H1 (cell line): ENCODE measurements around the gene R3HDM1. TPM values are rescaled to one million over a fixed set of nuclear protein-coding genes. Genes with fewer than 3 reads are reported as not detected.

ENCODE experiments used
- CTCF ChIA-PET: fragments of 300-600 bp; sonication (Branson Sonifier 250); formaldehyde crosslinking; loops from one replicate; lab custom pipeline; 2021; ENCODE audit not compliant: partially characterized antibody; lab: Charles Lee
- POLR2A ChIA-PET: fragments of 300-600 bp; sonication (Branson Sonifier 250); formaldehyde crosslinking; loops from one replicate; lab custom pipeline; 2021; ENCODE audit warnings: inconsistent platforms; ENCODE audit not compliant: partially characterized antibody; lab: Charles Lee
- DNase-seq, 2 experiments: peaks; one replicate each; pipeline versions ENCODE4 v3.0.0 to v3.0.0-alpha.2; 2010 to 2022; ENCODE audit warnings: low spot score in 2 of 2, low read depth in 1 of 2, mixed read lengths in 1 of 2
- FAIRE-seq: peaks from 2 replicates; lab custom pipeline; 2011; peaks lifted over from hg19 to GRCh38; lab: Jason Lieb, UNC
- H2AFZ ChIP-seq: 2 replicates; pipeline ENCODE4 v1.8.1; 2012; ENCODE audit warnings: low read length, inconsistent platforms
- H2AK5ac ChIP-seq: 2 replicates; pipeline ENCODE4 v1.6.1; 2013; ENCODE audit warnings: low read depth, low read length
- H2BK120ac ChIP-seq: replicated peaks from 2 replicates; pipeline ENCODE3; 2013; ENCODE audit warnings: low read depth, low read length, inconsistent platforms
- H2BK12ac ChIP-seq: 2 replicates; pipeline ENCODE4 v1.6.1; 2013; ENCODE audit warnings: low read depth, low read length
- H2BK15ac ChIP-seq: 2 replicates; pipeline ENCODE4 v1.6.1; 2013; ENCODE audit warnings: low read length
- H2BK20ac ChIP-seq: 2 replicates; pipeline ENCODE4 v1.6.1; 2013; ENCODE audit warnings: low read length
- H2BK5ac ChIP-seq: 2 replicates; pipeline ENCODE4 v1.6.1; 2013; ENCODE audit warnings: low read depth, low read length
- H3K14ac ChIP-seq: 2 replicates; pipeline ENCODE4 v1.6.1; 2013; ENCODE audit warnings: inconsistent platforms; ENCODE audit not compliant: insufficient read length
- H3K18ac ChIP-seq: 2 replicates; pipeline ENCODE4 v1.6.1; 2013; ENCODE audit warnings: low read length; ENCODE audit errors: extremely low read depth
- H3K23ac ChIP-seq: 2 replicates; pipeline ENCODE4 v1.6.1; 2013; ENCODE audit warnings: inconsistent platforms; ENCODE audit not compliant: insufficient read length
- H3K23me2 ChIP-seq: 2 replicates; pipeline ENCODE4 v1.6.1; 2013; ENCODE audit warnings: low read depth, low read length
- H3K27ac ChIP-seq: 2 replicates; pipeline ENCODE4 v1.6.1; 2011; ENCODE audit warnings: low read depth, low read length, inconsistent platforms
- H3K27me3 ChIP-seq, 4 experiments: replicated peaks in 1 of 4; 1 replicate in 1 of 4; 2 replicates in 3 of 4; pipeline versions ENCODE4 v1.6.1 to v1.8.1; 2011 to 2013; ENCODE audit warnings: low read length in 3 of 4, mild to moderate bottlenecking in 3 of 4, inconsistent platforms in 2 of 4, mixed read lengths in 2 of 4, moderate library complexity in 1 of 4; ENCODE audit not compliant: control insufficient read depth in 3 of 4, insufficient read depth in 3 of 4; ENCODE audit errors: extremely low read depth in 1 of 4
- H3K36me3 ChIP-seq, 4 experiments: 2 replicates each; pipeline versions ENCODE4 v1.6.1 to v1.8.1; 2011 to 2013; ENCODE audit warnings: mild to moderate bottlenecking in 4 of 4, low read length in 3 of 4, moderate library complexity in 2 of 4, control low read depth in 1 of 4, inconsistent platforms in 1 of 4; ENCODE audit not compliant: insufficient read depth in 4 of 4, control insufficient read depth in 2 of 4
- H3K4ac ChIP-seq: replicated peaks from 2 replicates; pipeline ENCODE3; 2013; ENCODE audit warnings: low read length, low read depth, mixed read lengths, inconsistent platforms; ENCODE audit not compliant: insufficient read length
- H3K4me1 ChIP-seq, 4 experiments: replicated peaks in 1 of 4; 1 replicate in 1 of 4; 2 replicates in 3 of 4; pipeline versions ENCODE4 v1.6.1 to v1.8.1; 2011 to 2013; ENCODE audit warnings: low read length in 3 of 4, inconsistent platforms in 2 of 4, mixed read lengths in 1 of 4; ENCODE audit not compliant: insufficient read depth in 4 of 4, control insufficient read depth in 3 of 4
- H3K4me2 ChIP-seq, 2 experiments: 2 replicates each; pipeline versions ENCODE4 v1.6.1 to v1.8.1; 2011 to 2013; ENCODE audit warnings: low read depth in 2 of 2, low read length in 2 of 2, control low read depth in 1 of 2, inconsistent platforms in 1 of 2, mild to moderate bottlenecking in 1 of 2; ENCODE audit not compliant: insufficient read depth in 1 of 2
- H3K4me3 ChIP-seq, 4 experiments: fragments of 200-600, 300-600 bp in 1 of 4; sonication (generic), shearing (Covaris generic), sonication (Bioruptor Twin) in 1 of 4; 2 replicates each; pipeline versions ENCODE4 v1.5.1 to v1.8.1; 2011 to 2016; ENCODE audit warnings: low read length in 4 of 4, low read depth in 3 of 4, control low read depth in 2 of 4, inconsistent platforms in 2 of 4, mild to moderate bottlenecking in 2 of 4, mixed read lengths in 1 of 4, moderate library complexity in 1 of 4; ENCODE audit not compliant: insufficient read depth in 2 of 4; ENCODE audit errors: extremely low read depth in 1 of 4
- H3K56ac ChIP-seq: replicated peaks from 2 replicates; pipeline ENCODE3; 2013; ENCODE audit warnings: low read depth, mild to moderate bottlenecking, mixed read lengths, low read length, inconsistent platforms; ENCODE audit not compliant: insufficient read length
- H3K79me1 ChIP-seq: 2 replicates; pipeline ENCODE4 v1.6.1; 2013; ENCODE audit warnings: low read depth, low read length, control low read depth
- H3K79me2 ChIP-seq, 2 experiments: 2 replicates each; pipeline versions ENCODE4 v1.6.1 to v1.8.1; 2012 to 2013; ENCODE audit warnings: low read length in 2 of 2, mild to moderate bottlenecking in 2 of 2, inconsistent platforms in 1 of 2; ENCODE audit not compliant: insufficient read depth in 2 of 2, control insufficient read depth in 1 of 2
- H3K9ac ChIP-seq, 4 experiments: replicated peaks in 1 of 4; 1 replicate in 1 of 4; 2 replicates in 3 of 4; pipeline versions ENCODE4 v1.6.1 to v1.8.1; 2011 to 2013; ENCODE audit warnings: low read depth in 3 of 4, low read length in 3 of 4, control low read depth in 2 of 4, mild to moderate bottlenecking in 2 of 4, moderate library complexity in 2 of 4, inconsistent platforms in 1 of 4; ENCODE audit errors: extremely low read depth in 1 of 4
- H3K9me3 ChIP-seq, 2 experiments: 2 replicates each; pipeline versions ENCODE4 v1.6.1 to v1.8.1; 2012 to 2013; ENCODE audit warnings: mild to moderate bottlenecking in 2 of 2, moderate library complexity in 2 of 2, control low read depth in 1 of 2, inconsistent platforms in 1 of 2, low read depth in 1 of 2, low read length in 1 of 2, mixed read lengths in 1 of 2; ENCODE audit not compliant: insufficient read depth in 2 of 2
- H4K20me1 ChIP-seq, 2 experiments: replicated peaks in 1 of 2; 2 replicates each; pipeline versions ENCODE3 to v1.8.1; 2011 to 2013; ENCODE audit warnings: inconsistent platforms in 2 of 2, low read length in 2 of 2, mild to moderate bottlenecking in 1 of 2; ENCODE audit not compliant: insufficient read depth in 2 of 2, control insufficient read depth in 1 of 2
- H4K5ac ChIP-seq: 2 replicates; pipeline ENCODE4 v1.6.1; 2013; ENCODE audit warnings: low read length, low read depth, mixed read lengths, inconsistent platforms; ENCODE audit not compliant: insufficient read length
- H4K8ac ChIP-seq: 2 replicates; pipeline ENCODE4 v1.8.0; 2013; ENCODE audit warnings: mild to moderate bottlenecking, moderate library complexity, low read length, inconsistent platforms; ENCODE audit not compliant: insufficient read depth; ENCODE audit errors: extremely low read depth
- H4K91ac ChIP-seq: replicated peaks from 2 replicates; pipeline ENCODE3; 2013; ENCODE audit warnings: low read length, mixed read lengths, inconsistent platforms; ENCODE audit not compliant: insufficient read length
- CEBPB ChIP-seq: IDR thresholded peaks from 2 replicates; pipeline ENCODE4 v1.6.1; 2012; ENCODE audit warnings: low read depth, low read length
- GABPA ChIP-seq: IDR thresholded peaks from 2 replicates; pipeline ENCODE4 v1.6.1; 2011; ENCODE audit warnings: mild to moderate bottlenecking, low read length, moderate library complexity, borderline replicate concordance; ENCODE audit not compliant: insufficient read depth
- SAP30 ChIP-seq: fragments of 300-600 bp; sonication (generic); IDR thresholded peaks from 2 replicates; pipeline ENCODE4 v1.7.1; 2012; ENCODE audit warnings: low read length, moderate library complexity, mild to moderate bottlenecking, inconsistent platforms; ENCODE audit not compliant: insufficient read depth, insufficient replicate concordance
- SUZ12 ChIP-seq: fragments of 200-600 bp; sonication (generic); IDR thresholded peaks from 2 replicates; pipeline ENCODE4 v1.6.1; 2012; ENCODE audit warnings: mild to moderate bottlenecking, inconsistent platforms, low read length, moderate library complexity, mixed read lengths
- TCF12 ChIP-seq: IDR thresholded peaks from 2 replicates; pipeline ENCODE4 v1.6.1; 2011; ENCODE audit warnings: low read depth, mild to moderate bottlenecking, low read length
- WGBS, 2 experiments: shearing (Covaris generic) in 1 of 2; methylation state at CpG; one replicate each; pipeline versions ENCODE4 v1.1.6 to v1.1.7; 2013 to 2015; ENCODE audit warnings: low lambda C conversion rate in 2 of 2, mixed read lengths in 2 of 2, inconsistent platforms in 1 of 2, low coverage in 1 of 2, missing lambda C conversion rate in 1 of 2; ENCODE audit not compliant: insufficient replicate concordance in 2 of 2, insufficient coverage in 1 of 2, insufficient read length in 1 of 2; ENCODE audit errors: extremely low coverage in 1 of 2, missing lambda C conversion rate in 1 of 2; 5-methylcytosine and 5-hydroxymethylcytosine counted together
- polyA plus RNA-seq, 7 experiments: library from polyadenylated mRNA; depleted of rRNA in 3 of 7; stranded (reverse) in 5 of 7; unstranded in 2 of 7; fragments of >200 nt in 5 of 7; fragments of 200-250 nt in 2 of 7; gene quantifications; 1 replicate in 5 of 7; 2 replicates in 1 of 7; 4 replicates in 1 of 7; pipeline versions ENCODE4 v1.2.1 to v1.2.3, GENCODE V29; 2011 to 2013; ENCODE audit warnings: missing spikeins in 2 of 7, mixed read lengths in 2 of 7
- total RNA-seq: library from RNA; stranded (reverse); fragmentation: NEBNext Ultra II Directional; extraction: Animal tissue kit (Norgen Biotek cat#: 25700); gene quantifications from 2 replicates; pipeline ENCODE4 v1.2.1, GENCODE V29; 2021

Gene R3HDM1
- total and polyA plus RNA-seq, 2 of the 8 experiments (the other 6 are each of a cell fraction or from before 2014, with no cell fraction given), result 77.7 to 120 TPM

DNA sequence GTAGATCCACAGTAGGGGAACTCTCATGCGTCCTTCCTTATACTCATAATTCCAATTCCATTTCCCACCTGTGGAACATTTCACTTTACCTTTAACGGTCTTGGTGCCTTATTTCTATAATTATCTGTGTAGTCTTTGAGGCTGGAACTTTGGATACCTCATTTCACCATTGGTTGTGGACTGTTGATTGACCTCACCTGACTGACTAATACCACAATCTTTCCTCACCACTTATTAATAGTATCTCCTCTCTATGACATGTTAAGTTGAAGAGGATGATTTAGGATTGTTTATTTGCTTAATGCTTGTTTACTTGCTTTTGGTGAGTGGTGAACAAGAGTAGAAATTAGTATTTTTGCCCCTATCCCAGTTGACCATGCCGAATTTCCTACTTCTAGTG lies 50.0 kb downstream of the R3HDM1 start:
- no peak overlapping the region for H2BK120ac ChIP-seq
- no peaks in the 10 kb centered on the region for H3K23me2 ChIP-seq
- no peak overlapping the region for H4K8ac ChIP-seq
- H3K4me2 ChIP-seq, result no peak overlapping the region
- peaks cover 0 to 3% (median 3%) of the 10 kb centered on the region in 4 experiments; a peak in 4 of 7 replicates for H3K4me1 ChIP-seq
- no peak overlapping the region for H2BK15ac ChIP-seq
- H3K79me1 ChIP-seq, result no peaks in the 10 kb centered on the region
- H2AFZ ChIP-seq, result no peak overlapping the region
- DNase-seq (no peak), FAIRE-seq (no peak)
- peaks cover 0 to 2% of the 10 kb centered on the region in 2 experiments for H4K20me1 ChIP-seq
- H3K9me3 ChIP-seq, result no peaks in the 10 kb centered on the region
- no peak overlapping the region for H3K4me3 ChIP-seq
- no peaks in the 10 kb centered on the region for H3K36me3 ChIP-seq
- peak overlapping the region; percentile 26 for H3K56ac ChIP-seq
- CTCF ChIA-PET, result interaction anchor here (1.1 kb wide), 1 partner anchor 8 kb away, joined by 3 read pairs; no protein-coding TSS in a partner anchor
- H3K27me3 ChIP-seq, result no peaks in the 10 kb centered on the region
- H3K14ac ChIP-seq, result no peak overlapping the region
- H3K9ac ChIP-seq, result no peak overlapping the region
- no peak for TF ChIP-seq SUZ12
- no peak for TF ChIP-seq CEBPB
- TF ChIP-seq SAP30, result no peak
- no peak for TF ChIP-seq TCF12
- TF ChIP-seq GABPA, result no peak
- H4K91ac ChIP-seq, result no peak overlapping the region
- no peak overlapping the region for H3K23ac ChIP-seq
- WGBS, 2 experiments, result 97% methylated on average over 3 of the region's 3 CpGs; no CpG with 5 or more reads in 1 of the 2 experiments
- peaks cover 0 to 39% of the 10 kb centered on the region in 2 experiments; a peak in 2 of 4 replicates for H3K79me2 ChIP-seq
- no peak overlapping the region for H3K27ac ChIP-seq
- POLR2A ChIA-PET, result no interaction called here
- no peak overlapping the region for H2BK12ac ChIP-seq
- no peak overlapping the region for H4K5ac ChIP-seq
- no peak overlapping the region for H2BK20ac ChIP-seq
- H3K18ac ChIP-seq, result no peak overlapping the region
- H3K4ac ChIP-seq, result no peak overlapping the region
- no peak overlapping the region for H2BK5ac ChIP-seq
- no peak overlapping the region for H2AK5ac ChIP-seq
